ENCODE results near the gene C16orf82. TPM values are rescaled to one million over a fixed set of nuclear protein-coding genes. Genes with fewer than 3 reads are reported as not detected.

Gene C16orf82
- total and polyA plus RNA-seq, 9 of the 15 experiments (the other 6 are each of a cell fraction or from before 2014, with no cell fraction given), result not detected

- ChIA-PET CTCF (ENCODE audit: low intra/inter-chr PET ratio) (no interaction called here), POLR2A (interaction anchor here (1.2 kb wide), 1 partner anchor 10 kb away, joined by 3 read pairs; no protein-coding TSS in a partner anchor)
- H3K9me3 ChIP-seq (replicated peaks; ENCODE audit: control insufficient read depth, insufficient read depth, low read depth, low read length), result no peaks in the 10 kb centered on the region
- DNase-seq (ENCODE audit: extremely low read depth in 1 of 4, low spot score in 3 of 4) (no peak), FAIRE-seq (no peak), ATAC-seq (no peak)
- intact Hi-C loops (cut with micrococcal nuclease) (loop anchor here (5.0 kb wide), 1 partner anchor 152 kb away; no protein-coding TSS in a partner anchor), in situ Hi-C loops (cut with MboI) (no loop called here)
- H3K4me1 ChIP-seq (replicated peaks in 1 of 2; ENCODE audit: control insufficient read depth in 2 of 2, insufficient read depth in 2 of 2, low read length in 2 of 2), result peaks cover 0 to 11% of the 10 kb centered on the region in 2 experiments; a peak in 2 of 5 replicates
- no peak overlapping the region for H3K4me2 ChIP-seq (ENCODE audit: insufficient read depth, low read length)
- H3K27me3 ChIP-seq (ENCODE audit: control insufficient read depth in 2 of 2, insufficient read depth in 2 of 2, low read length in 2 of 2), result peaks cover 0 to 5% of the 10 kb centered on the region in 2 experiments; a peak in 2 of 5 replicates
- no peak overlapping the region for H3K9ac ChIP-seq (ENCODE audit: insufficient read depth in 1 of 2, low read depth in 2 of 2, low read length in 2 of 2)
- no TSS peak for BruUV-seq (replicated peaks)
- H2AFZ ChIP-seq (ENCODE audit: low read depth, low read length), result no peak overlapping the region
- 0% methylated on average over 2 of the region's 2 CpGs for WGBS (ENCODE audit: insufficient coverage, low coverage, missing lambda C conversion rate)
- H3K9me1 ChIP-seq (ENCODE audit: control insufficient read depth, insufficient read depth, low read length), result no peaks in the 10 kb centered on the region
- no peak overlapping the region for H3K27ac ChIP-seq (ENCODE audit: extremely low read depth, low read depth, low read length)
- H4K20me1 ChIP-seq (replicated peaks; ENCODE audit: control insufficient read depth, insufficient read depth, low read length), result no peaks in the 10 kb centered on the region
- no peaks in the 10 kb centered on the region for H3K79me2 ChIP-seq (ENCODE audit: control insufficient read depth, insufficient read depth, low read length)
- no peak overlapping the region for H3K4me3 ChIP-seq
- H3K36me3 ChIP-seq (ENCODE audit: control insufficient read depth, insufficient read depth, low read length), result no peaks in the 10 kb centered on the region
- TF ChIP-seq NBN (IDR thresholded peaks at IDR 0.05; ENCODE audit: low read depth), result no peak
- no peak for TF ChIP-seq ASH1L (IDR thresholded peaks at IDR 0.05; ENCODE audit: borderline replicate concordance, low read depth, partially characterized antibody)
- TF ChIP-seq SNIP1 (IDR thresholded peaks at IDR 0.05; ENCODE audit: low read depth), result no peak
- no peak for TF ChIP-seq ATF3 (IDR thresholded peaks at IDR 0.05)
- no peak for TF ChIP-seq ATF3 (CRISPR knock-in tag; conservative IDR thresholded peaks at IDR 0.05)
- TF ChIP-seq ZNF57 (CRISPR knock-in tag; IDR thresholded peaks at IDR 0.05), result no peak
- TF ChIP-seq BRCA1 (IDR thresholded peaks at IDR 0.05), result no peak
- no peak for TF ChIP-seq BRCA1 (CRISPR knock-in tag; IDR thresholded peaks at IDR 0.05)
- TF ChIP-seq KDM2B (CRISPR knock-in tag; IDR thresholded peaks at IDR 0.05), result no peak
- no peak for TF ChIP-seq MCM7 (IDR thresholded peaks at IDR 0.05)
- TF ChIP-seq DPF2 (IDR thresholded peaks at IDR 0.05), result no peak
- no peak for TF ChIP-seq FOXM1 (IDR thresholded peaks at IDR 0.05; ENCODE audit: low read depth)
- no peak for TF ChIP-seq FOXM1 (CRISPR knock-in tag; IDR thresholded peaks at IDR 0.05; ENCODE audit: low read depth)
- TF ChIP-seq REST (IDR thresholded peaks at IDR 0.05; ENCODE audit: borderline replicate concordance), result no peak
- TF ChIP-seq REST (CRISPR knock-in tag; IDR thresholded peaks at IDR 0.05; ENCODE audit: low read depth), result no peak
- no peak for TF ChIP-seq NRF1 (conservative IDR thresholded peaks at IDR 0.05 in 1 of 2, IDR thresholded peaks at IDR 0.05 in 1 of 2)
- TF ChIP-seq U2AF2 (optimal IDR thresholded peaks at IDR 0.05; ENCODE audit: low read depth, low read length), result no peak
- TF ChIP-seq MBD2 (IDR thresholded peaks at IDR 0.05; ENCODE audit: borderline replicate concordance, low read depth), result no peak
- TF ChIP-seq NCOA6 (IDR thresholded peaks at IDR 0.05), result no peak
Observed at GRCh38 chr16:27114006-27114405, 47.3 kb downstream of the C16orf82 start.
